Measurements from ENCODE around the gene NBEA. TPM values are rescaled to one million over a fixed set of nuclear protein-coding genes. Genes with fewer than 3 reads are reported as not detected.

NBEA gene
- polyA plus RNA-seq, 3 donors from 2014 or later, result 0.07 to 0.41 (median 0.31) TPM

- H3K27me3 Mint-ChIP-seq (ENCODE audit: low read depth in 3 of 3), result no peaks in the 10 kb centered on the region
- DNase-seq, result no peak
- H3K4me3 Mint-ChIP-seq, result no peak overlapping the region
- no peaks in the 10 kb centered on the region for H3K4me1 Mint-ChIP-seq
- no peaks in the 10 kb centered on the region for H3K36me3 Mint-ChIP-seq
- H3K27ac Mint-ChIP-seq, result no peak overlapping the region
- peaks cover 0 to 7% (median 0%) of the 10 kb centered on the region in 6 donors for H3K9me3 Mint-ChIP-seq
Measured at GRCh38 chr13:35238274-35238673, 296.2 kb downstream of the NBEA start.

DNA sequence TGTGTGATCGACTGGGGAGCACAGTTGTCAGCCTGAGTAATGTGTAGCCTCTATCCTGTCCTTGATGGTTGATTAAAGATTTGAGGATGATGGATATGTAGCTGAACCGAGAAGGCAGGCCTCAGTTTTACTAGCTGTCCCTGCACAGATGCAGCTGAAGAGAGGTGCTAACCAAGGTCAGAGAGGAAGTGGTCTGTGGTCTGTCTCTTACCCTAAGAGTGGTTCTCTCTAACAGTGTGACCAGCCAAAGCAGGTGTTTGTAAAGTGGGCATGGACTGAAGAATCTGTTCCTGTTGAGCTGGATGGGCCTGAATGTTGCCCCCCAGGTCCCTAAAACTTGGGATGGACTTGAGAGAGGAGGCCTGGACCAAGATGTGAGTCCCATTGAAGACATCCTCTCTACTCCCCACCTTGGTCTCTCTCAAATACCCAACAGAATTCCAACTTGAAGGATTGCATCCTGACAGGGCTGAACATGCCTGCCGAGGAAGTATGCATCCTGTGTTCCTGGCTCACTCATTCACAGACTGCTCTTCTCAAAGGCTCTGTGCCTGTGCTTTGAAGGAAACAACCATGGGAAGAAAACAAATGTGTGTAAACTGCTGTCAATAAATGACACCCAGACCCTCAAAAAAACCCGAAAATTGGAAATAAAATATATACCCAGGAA lies 310.6 kb downstream of the NBEA start:
- no peaks in the 10 kb centered on the region for H3K36me3 Mint-ChIP-seq
- H3K4me3 Mint-ChIP-seq, result peak overlapping the region in 4 of 5 donors; percentile 29 to 57 (median 52)
- peak overlapping the region in 4 of 6 donors; percentile 9 to 53 (median 18) for H3K27ac Mint-ChIP-seq
- peaks cover 0 to 5% (median 3%) of the 10 kb centered on the region in 6 donors for H3K9me3 Mint-ChIP-seq
- peaks cover 0 to 2% (median 1%) of the 10 kb centered on the region in 3 donors for H3K27me3 Mint-ChIP-seq (ENCODE audit: low read depth in 3 of 3)
- H3K4me1 Mint-ChIP-seq, result peaks cover 24 to 26% of the 10 kb centered on the region in 2 donors
- peak; percentile 13 to 47 (median 42) for DNase-seq

DNA sequence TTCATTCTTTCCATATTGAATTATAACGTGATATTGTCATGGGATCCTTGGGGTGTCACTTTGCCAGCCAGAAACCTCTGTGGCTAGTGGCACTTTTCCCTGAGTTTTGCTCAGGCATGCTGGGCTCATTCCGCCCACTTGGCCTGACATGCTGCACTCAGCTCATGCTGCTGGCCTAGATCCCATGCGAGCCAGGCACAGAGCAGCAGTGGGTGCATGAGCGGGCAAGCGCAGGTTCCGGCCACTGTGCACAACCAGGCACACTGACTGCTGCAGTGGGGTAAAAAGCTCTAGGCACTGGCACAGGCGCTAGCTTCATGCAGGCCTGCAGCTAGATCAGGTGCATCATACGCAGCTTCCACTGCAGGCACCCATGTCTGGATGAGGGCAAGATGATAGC lies 313.2 kb downstream of the NBEA start:
- H3K27ac Mint-ChIP-seq, result no peak overlapping the region
- DNase-seq, result no peak
- no peaks in the 10 kb centered on the region for H3K36me3 Mint-ChIP-seq
- H3K4me3 Mint-ChIP-seq, result no peak overlapping the region
- H3K4me1 Mint-ChIP-seq, result peaks cover 23 to 26% of the 10 kb centered on the region in 2 donors
- H3K9me3 Mint-ChIP-seq, result peaks cover 0 to 4% (median 0%) of the 10 kb centered on the region in 6 donors
- H3K27me3 Mint-ChIP-seq (ENCODE audit: low read depth in 3 of 3), result peaks cover 0 to 2% (median 0%) of the 10 kb centered on the region in 3 donors

DNA sequence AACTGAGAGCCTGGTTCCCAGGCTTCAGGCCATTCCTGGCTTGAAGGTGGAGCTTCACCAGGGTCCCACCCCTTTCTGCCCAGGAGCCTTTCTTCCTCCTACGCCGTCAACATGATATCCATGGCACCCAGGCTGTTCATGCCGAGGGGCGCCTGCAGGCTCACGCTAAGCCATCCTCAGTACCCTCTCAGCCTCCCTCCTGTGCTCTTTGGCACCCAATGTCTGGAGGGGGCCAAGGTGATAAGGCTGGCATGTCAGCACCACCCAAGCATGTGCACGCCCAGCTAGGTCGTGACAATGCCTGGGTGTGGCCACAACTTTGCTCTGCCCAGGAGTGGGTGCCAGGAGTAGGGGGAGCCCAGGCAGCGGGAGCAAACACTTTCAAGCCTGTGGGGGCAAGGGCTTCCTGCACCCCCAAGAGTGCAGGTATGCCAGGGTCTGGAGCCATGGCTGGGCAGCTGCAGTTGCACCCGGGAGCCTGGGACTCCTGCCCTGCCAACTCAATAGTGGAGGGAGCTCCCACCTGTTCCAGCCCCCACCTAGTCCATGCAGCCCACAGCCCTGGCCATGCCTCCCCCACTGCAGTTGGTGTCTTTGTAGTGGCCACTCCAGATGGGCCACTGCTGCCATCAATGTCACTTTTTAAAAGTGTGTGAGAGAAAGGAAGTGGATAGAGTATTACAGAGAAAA lies 314.5 kb downstream of the NBEA start:
- H3K27me3 Mint-ChIP-seq (ENCODE audit: low read depth in 3 of 3), result peaks cover 0 to 2% (median 2%) of the 10 kb centered on the region in 3 donors
- H3K27ac Mint-ChIP-seq, result no peak overlapping the region
- no peak overlapping the region for H3K4me3 Mint-ChIP-seq
- DNase-seq, result no peak
- H3K9me3 Mint-ChIP-seq, result peaks cover 0 to 8% (median under 1%) of the 10 kb centered on the region in 6 donors
- peaks cover 17 to 23% of the 10 kb centered on the region in 2 donors for H3K4me1 Mint-ChIP-seq
- no peaks in the 10 kb centered on the region for H3K36me3 Mint-ChIP-seq

DNA sequence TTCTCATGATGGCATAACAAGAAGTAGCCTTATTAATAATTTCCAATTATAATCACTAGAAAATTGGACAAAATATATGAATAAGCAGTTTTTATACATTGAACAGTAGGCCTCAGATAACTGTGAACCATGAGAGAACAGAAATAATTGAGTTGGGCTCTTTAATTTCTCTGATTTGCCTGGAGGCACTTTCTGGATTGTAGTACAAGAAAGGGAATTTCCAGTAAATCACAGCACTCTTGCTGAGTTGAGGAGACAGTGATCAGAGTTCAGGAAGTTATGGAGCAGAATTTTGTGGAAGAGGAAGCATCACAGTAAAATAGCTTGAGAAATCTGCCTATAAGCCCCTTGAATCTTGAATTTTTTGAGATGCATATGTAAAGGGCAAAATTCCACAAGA lies 318.2 kb downstream of the NBEA start:
- Mint-ChIP-seq H3K27me3 (ENCODE audit: low read depth in 3 of 3) (peaks cover 0 to 2% (median 1%) of the 10 kb centered on the region in 3 donors), H3K4me3 (no peak overlapping the region), H3K4me1 (no peaks in the 10 kb centered on the region), H3K36me3 (no peaks in the 10 kb centered on the region), H3K9me3 (peaks cover 2 to 13% (median 7%) of the 10 kb centered on the region in 6 donors), H3K27ac (no peak overlapping the region)
- no peak for DNase-seq

DNA sequence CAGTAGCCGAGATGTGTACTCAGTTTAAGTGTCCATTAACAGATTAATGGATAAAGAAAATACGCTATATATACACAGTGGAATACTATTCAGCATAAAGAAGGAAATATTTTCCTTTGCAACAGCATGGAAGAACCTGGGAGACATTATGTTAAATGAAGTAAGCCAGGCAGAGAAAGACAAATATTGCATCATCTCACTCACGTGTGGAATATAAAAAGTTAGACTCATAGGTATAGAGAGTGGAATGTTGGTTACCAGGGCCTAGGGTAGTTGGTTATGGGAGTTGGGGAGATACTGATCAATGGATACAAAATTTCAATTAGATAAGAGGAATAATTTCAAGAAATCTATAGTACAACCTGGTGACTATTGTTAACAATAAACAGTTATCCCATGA lies 324.3 kb downstream of the NBEA start:
- no peaks in the 10 kb centered on the region for H3K4me1 Mint-ChIP-seq
- peaks cover 3 to 35% (median 16%) of the 10 kb centered on the region in 6 donors for H3K9me3 Mint-ChIP-seq
- DNase-seq, result no peak
- no peaks in the 10 kb centered on the region for H3K36me3 Mint-ChIP-seq
- peaks cover 1 to 5% (median 1%) of the 10 kb centered on the region in 3 donors for H3K27me3 Mint-ChIP-seq (ENCODE audit: low read depth in 3 of 3)
- no peak overlapping the region for H3K27ac Mint-ChIP-seq
- H3K4me3 Mint-ChIP-seq, result no peak overlapping the region

GRCh38 chr13:35278917-35279316 lies 336.8 kb downstream of the NBEA start:
- Mint-ChIP-seq H3K4me1 (no peaks in the 10 kb centered on the region), H3K27ac (no peak overlapping the region), H3K4me3 (no peak overlapping the region), H3K36me3 (no peaks in the 10 kb centered on the region), H3K9me3 (peaks cover 0 to 6% (median 0%) of the 10 kb centered on the region in 6 donors), H3K27me3 (ENCODE audit: low read depth in 3 of 3) (peaks cover 0 to 3% (median 2%) of the 10 kb centered on the region in 3 donors)
- no peak for DNase-seq

DNA sequence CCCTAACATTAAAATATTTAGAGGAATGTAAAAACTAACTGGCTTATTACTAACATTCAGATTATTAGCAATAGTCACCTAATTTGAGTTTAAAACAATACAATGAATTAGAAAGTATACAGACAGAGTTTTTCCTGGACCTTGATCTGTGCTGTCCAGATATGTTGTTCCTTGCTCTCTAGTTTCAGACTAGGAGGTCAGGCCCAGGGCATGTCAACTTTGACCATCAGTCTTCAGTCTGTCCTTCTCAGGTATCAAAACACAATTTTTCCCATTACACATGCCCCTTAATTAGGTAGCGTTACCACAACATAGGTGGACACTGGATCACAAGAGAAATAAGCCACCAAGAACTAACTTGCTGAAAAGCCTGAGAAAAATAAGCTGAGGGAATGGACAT lies 337.4 kb downstream of the NBEA start:
- DNase-seq, result no peak
- H3K27me3 Mint-ChIP-seq (ENCODE audit: low read depth in 3 of 3), result peaks cover 0 to 3% (median 2%) of the 10 kb centered on the region in 3 donors
- H3K4me1 Mint-ChIP-seq, result no peaks in the 10 kb centered on the region
- H3K36me3 Mint-ChIP-seq, result no peaks in the 10 kb centered on the region
- H3K4me3 Mint-ChIP-seq, result no peak overlapping the region
- peaks cover 0 to 3% (median 0%) of the 10 kb centered on the region in 6 donors for H3K9me3 Mint-ChIP-seq
- H3K27ac Mint-ChIP-seq, result no peak overlapping the region

- Mint-ChIP-seq H3K9me3 (peaks cover 0 to 4% (median 0%) of the 10 kb centered on the region in 6 donors), H3K36me3 (no peaks in the 10 kb centered on the region), H3K4me3 (no peak overlapping the region), H3K4me1 (no peaks in the 10 kb centered on the region), H3K27ac (no peak overlapping the region), H3K27me3 (ENCODE audit: low read depth in 3 of 3) (peaks cover 0 to 2% (median 0%) of the 10 kb centered on the region in 3 donors)
- DNase-seq, result no peak
Measured at GRCh38 chr13:35283856-35284255, 341.8 kb downstream of the NBEA start.

GRCh38 chr13:35285677-35286076 lies 343.6 kb downstream of the NBEA start:
- Mint-ChIP-seq H3K27ac (no peak overlapping the region), H3K4me1 (no peaks in the 10 kb centered on the region), H3K9me3 (peaks cover 0 to 4% (median 0%) of the 10 kb centered on the region in 6 donors), H3K27me3 (ENCODE audit: low read depth in 3 of 3) (peaks cover 0 to 2% (median 0%) of the 10 kb centered on the region in 3 donors), H3K36me3 (no peaks in the 10 kb centered on the region), H3K4me3 (no peak overlapping the region)
- DNase-seq, result no peak

DNA sequence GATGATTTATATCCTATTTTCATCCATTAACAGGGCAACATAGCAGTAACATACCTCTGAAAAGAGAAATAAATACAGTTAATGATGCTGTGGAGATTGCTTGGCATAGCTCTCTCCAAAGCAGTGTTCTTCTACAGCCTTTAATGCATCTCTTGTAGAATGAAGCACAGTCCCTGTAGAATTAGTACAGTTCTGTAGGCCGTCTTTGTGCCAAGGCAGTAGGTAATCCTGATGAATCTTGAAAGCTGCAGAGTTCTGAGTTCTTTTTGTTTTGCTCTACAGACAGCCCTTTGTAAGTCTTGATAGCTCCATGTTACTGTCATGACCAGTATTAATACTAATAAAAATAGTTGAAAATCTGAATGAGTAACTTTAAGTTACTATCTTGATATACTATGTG lies 350.3 kb downstream of the NBEA start:
- no peak overlapping the region for H3K4me3 Mint-ChIP-seq
- peaks cover 0 to 8% (median under 1%) of the 10 kb centered on the region in 6 donors for H3K9me3 Mint-ChIP-seq
- DNase-seq, result no peak

DNA sequence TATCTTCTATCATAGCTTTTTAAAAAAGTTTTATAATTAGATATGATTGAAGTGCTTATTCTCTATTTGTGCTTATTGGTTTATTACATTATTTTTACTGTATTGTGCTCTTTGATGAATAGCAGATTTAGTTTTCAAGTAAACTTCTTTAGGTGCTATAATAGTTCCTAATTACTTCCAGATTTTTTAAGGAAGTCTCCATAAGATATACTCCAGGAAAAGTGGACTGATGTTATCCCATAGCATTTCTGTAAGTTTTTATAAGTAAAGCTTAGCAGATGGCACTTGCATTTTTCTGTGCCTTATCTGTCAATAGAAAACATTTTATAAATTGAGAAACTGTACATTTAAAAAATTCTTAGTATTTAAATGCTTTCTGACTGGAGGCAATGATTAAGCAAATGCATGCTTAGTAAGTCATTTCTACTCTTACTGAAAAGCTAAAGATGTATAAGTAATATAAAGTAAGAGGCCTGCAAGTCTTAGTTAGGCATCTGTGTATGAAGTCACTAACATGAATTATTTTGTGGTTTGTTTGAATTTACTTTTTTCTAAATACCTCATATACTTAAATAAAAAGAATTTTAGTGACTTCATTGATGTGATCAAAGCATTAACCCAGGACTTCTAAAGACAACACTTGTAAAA lies 351.6 kb downstream of the NBEA start:
- Mint-ChIP-seq H3K36me3 (no peaks in the 10 kb centered on the region), H3K4me1 (peaks cover 3 to 7% of the 10 kb centered on the region in 2 donors), H3K27ac (no peak overlapping the region), H3K27me3 (ENCODE audit: low read depth in 3 of 3) (peaks cover 0 to 1% (median 0%) of the 10 kb centered on the region in 3 donors), H3K9me3 (peaks cover 0 to 7% (median 0%) of the 10 kb centered on the region in 6 donors), H3K4me3 (no peak overlapping the region)
- no peak for DNase-seq

More for the DNA sequence above, 350.3 kb downstream of the NBEA start:
- no peaks in the 10 kb centered on the region for H3K36me3 Mint-ChIP-seq
- no peak overlapping the region for H3K27ac Mint-ChIP-seq
- H3K4me1 Mint-ChIP-seq, result peaks cover 3 to 6% of the 10 kb centered on the region in 2 donors
- peaks cover 0 to 1% (median 0%) of the 10 kb centered on the region in 3 donors for H3K27me3 Mint-ChIP-seq (ENCODE audit: low read depth in 3 of 3)

DNA sequence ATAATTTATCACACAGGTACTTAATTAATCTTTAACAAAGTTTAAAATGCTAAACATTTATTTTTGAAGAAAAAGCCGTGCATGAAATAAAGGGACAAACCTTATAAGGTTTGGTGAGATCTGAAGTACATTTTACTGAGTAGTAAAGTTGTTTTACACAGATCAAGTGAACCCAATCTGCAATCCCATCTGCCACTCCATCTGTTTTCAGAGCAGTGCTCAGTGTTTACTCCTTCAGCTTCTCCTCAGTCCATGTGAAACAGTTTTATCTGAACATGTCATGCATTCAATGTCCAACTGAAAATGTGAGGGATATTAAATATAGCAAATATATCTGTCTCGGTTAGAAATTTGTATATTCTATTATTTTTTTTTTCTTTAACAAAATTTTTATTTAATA lies 367.6 kb downstream of the NBEA start:
- DNase-seq, result no peak
- Mint-ChIP-seq H3K9me3 (peaks cover 0 to 11% (median 6%) of the 10 kb centered on the region in 6 donors), H3K4me1 (no peaks in the 10 kb centered on the region), H3K27ac (no peak overlapping the region), H3K36me3 (no peaks in the 10 kb centered on the region), H3K4me3 (no peak overlapping the region), H3K27me3 (ENCODE audit: low read depth in 3 of 3) (peaks cover 0 to 2% (median 0%) of the 10 kb centered on the region in 3 donors)

GRCh38 chr13:35332134-35332533 lies 390.1 kb downstream of the NBEA start:
- no peaks in the 10 kb centered on the region for H3K27me3 Mint-ChIP-seq (ENCODE audit: low read depth in 3 of 3)
- H3K27ac Mint-ChIP-seq, result no peak overlapping the region
- no peak overlapping the region for H3K4me3 Mint-ChIP-seq
- no peak for DNase-seq
- no peaks in the 10 kb centered on the region for H3K36me3 Mint-ChIP-seq
- no peaks in the 10 kb centered on the region for H3K4me1 Mint-ChIP-seq
- H3K9me3 Mint-ChIP-seq, result peaks cover 2 to 19% (median 4%) of the 10 kb centered on the region in 6 donors
